ENCODE results near the gene FAM78A.

Gene FAM78A, protein sequence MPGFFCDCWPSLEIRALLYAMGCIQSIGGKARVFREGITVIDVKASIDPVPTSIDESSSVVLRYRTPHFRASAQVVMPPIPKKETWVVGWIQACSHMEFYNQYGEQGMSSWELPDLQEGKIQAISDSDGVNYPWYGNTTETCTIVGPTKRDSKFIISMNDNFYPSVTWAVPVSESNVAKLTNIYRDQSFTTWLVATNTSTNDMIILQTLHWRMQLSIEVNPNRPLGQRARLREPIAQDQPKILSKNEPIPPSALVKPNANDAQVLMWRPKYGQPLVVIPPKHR

GRCh38 chr9:131276094-131276888 lies at the start of gene FAM78A:
TSS of gene FAM78A (minus strand) at chr9:131276510. CDS start at chr9:131276179, 331 bp downstream.
- DNase-seq (ENCODE audit: low spot score): peak; percentile 76

DNA sequence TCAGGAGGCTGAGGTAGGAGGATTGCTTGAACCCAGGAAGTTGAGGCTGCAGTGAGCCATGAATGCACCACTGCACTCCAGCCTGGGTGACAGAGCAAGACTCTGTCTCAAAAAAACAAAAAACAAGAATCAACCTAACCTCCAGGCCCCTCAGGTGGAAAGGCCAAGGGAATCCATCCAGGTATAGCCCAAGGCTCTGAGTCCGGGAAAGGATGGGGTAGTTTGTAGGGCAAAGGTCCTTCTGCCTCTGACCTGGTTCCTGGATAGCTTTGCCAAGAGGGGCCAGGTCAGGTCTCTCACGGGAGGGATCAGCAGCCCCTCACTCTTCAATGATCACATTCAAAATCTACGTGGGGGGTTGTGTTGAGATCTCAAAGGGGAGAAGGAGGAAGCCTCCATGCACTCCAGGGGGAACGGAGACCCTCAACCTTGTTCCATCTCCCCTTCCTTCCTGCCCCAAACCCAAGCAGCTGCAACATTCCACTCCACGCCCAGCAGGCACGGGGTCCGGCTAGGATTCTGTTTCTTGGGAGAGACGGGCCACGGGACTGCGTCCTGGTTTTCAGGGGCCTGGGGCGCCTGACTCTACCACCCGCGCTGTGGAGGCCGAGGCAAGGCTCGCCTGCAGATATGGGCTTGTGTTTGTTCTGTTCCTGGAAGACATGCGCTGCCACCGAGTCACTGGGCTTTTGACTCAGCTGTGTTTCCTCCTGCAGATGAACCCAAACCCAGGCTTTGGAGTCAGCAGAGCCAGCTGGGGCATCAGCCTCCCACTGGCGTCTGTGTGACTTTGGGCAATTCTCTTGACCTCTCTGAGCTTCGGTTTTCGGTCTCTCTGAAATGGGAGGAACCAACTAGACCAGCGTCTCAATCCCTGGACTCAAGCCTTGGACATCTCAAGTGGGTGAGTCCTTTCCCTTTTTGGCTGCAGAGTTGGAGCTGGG lies 48.7 kb upstream of the FAM78A start:
- DNase-seq (ENCODE audit: low spot score): no peak

DNA sequence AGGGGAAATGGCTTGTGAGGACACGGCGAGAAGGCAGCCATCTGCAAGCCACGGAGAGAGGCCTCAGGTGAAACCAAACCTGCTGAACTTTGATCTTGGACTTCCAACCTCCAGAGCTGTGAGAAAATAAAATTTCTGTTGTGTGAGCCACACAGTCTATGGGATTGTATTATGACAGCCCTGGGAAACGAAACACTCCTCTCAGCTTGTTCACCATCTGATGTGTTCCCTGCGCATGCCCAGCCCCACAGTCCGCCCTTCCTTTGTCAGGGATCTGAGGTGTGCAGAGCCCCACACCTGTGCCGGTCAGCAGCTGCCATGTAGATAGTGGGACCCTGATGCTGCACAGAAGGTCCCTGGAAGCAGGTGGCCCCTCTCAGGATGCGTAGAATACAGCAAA lies 47.3 kb upstream of the FAM78A start:
- DNase-seq (ENCODE audit: low spot score): no peak

GRCh38 chr9:131320031-131320685 lies 43.8 kb upstream of the FAM78A start:
- no peak for DNase-seq (ENCODE audit: low spot score)

- no peak for DNase-seq (ENCODE audit: low spot score)
Measured at GRCh38 chr9:131319486-131319885, 43.2 kb upstream of the FAM78A start.

DNA sequence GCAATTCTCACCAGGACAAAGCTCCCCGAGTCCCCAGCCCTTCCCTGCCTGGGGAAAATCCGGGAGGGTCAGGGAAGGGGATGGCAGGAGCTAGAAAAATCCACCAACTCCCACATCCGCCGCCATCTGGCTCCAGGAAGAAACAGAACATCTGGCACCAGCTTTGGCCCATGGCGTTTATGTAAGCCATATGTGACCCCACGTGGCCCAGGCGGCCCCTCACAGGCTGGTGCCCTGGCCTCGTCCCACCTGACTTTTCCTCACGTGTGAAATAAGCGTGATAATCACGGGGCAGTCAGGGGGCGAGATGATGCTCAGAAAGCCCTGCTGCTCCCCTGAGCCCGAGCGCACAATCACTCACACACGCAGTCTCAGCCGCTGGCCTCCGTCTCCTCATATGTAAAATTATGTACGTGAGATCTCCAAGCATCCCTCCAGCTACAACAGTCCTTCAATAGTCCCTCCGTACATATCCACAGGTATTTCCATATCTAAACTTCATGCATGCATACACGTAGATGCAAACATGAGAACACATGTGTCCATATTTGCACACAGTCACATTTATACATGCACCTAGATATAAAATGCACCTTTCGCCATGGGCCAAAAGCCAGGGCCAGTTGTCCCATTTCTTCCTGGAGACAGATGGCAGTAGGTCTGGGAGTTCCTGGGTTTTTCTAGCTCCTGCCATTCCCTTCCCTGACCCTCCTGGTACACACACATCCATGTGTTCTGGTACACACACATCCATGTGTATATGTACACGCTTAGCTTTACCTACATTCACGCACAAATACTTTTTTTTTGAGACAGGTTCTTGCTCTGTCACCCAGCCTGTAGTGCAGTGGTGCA lies 42.1 kb upstream of the FAM78A start:
- DNase-seq (ENCODE audit: low spot score): no peak

GRCh38 chr9:131312822-131313770 lies 36.8 kb upstream of the FAM78A start:
- DNase-seq (ENCODE audit: low spot score): peak; percentile 89

DNA sequence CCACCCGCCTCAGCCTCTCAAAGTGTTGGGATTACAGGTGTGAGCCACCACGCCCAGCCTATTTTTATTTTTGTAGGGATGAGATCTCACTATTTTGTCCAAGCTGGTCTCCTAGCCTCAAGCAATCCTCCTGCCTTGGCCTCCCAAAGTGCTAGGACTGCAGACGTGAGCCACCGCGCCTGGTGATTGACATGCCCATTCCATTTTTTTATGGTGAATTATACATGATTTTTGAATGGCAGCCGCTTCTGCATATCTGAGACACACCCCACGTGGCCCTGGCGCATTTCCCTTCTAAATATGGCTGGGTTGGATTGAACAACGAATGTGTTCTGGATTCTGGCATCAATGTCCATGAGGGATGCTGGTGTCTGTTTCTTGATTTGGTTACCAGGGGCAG lies 35.9 kb upstream of the FAM78A start:
- no peak for DNase-seq (ENCODE audit: low spot score)

- DNase-seq (ENCODE audit: low spot score): no peak
Measured at GRCh38 chr9:131310833-131311554, 34.7 kb upstream of the FAM78A start.

DNA sequence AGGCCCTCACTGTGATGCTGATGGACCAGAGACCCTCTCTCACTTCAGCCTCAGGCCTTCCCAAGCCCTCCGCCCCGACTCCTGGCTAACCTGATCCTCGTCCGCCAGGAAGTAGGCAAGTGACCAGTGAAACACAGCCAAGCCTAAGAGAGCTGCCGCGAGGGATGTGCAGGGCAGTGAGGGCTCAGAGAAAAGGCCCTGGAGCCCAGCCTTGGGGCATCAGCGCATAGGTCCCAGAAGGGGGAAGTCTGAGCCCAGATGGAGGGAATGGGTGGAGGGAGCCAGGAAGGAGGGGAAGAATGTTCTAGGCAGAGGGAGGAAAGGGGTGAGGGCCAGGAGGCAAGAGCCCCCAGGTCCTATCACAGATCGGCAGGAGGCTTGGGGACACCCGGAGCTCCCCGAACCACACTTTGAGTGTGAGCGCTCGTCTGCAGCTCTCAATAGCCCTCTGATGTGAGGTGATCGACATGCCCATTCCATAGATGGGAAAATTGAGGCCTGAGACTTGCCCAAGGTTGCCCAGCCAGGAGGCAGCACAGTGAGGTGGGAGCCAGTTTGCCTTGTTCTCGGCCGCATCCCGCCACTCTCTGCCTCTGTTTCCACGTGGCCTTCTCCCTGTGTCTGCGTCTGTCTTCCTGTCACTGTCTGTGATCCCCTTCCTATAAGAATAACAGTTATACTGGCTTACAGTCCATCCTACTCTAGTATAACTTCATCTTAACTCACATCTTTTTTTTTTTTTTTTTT lies 33.4 kb upstream of the FAM78A start:
- no peak for DNase-seq (ENCODE audit: low spot score)

DNA sequence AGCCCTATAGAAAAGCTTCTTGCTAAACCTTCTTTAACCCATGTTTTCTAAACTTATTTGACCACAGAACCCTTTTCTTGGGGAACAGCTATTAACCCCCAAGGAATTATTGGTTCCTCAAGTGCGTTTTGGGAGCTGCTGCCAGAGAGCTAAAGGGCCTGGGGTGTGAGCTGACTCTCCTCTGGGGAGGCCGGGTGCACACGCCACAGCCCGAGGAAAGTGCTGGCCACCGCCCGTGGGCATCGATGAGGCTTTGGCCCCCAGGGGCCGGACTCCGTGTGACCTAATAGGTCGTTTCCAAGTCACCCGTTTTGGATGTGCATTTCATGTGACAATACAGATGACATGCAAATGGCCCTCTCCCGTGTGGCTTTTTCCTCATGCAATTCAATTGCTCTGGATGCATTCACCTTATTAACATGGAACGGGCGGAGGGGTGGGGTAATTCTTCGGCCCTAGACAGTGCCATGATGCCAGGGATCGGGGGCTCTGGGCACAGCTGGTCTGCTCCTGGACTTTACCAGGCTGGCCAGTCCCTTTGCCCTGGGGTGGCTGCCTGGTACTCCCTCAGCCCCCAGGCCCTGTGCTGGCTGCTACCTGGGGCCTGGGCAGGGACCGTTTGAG lies 32.7 kb upstream of the FAM78A start:
- no peak for DNase-seq (ENCODE audit: low spot score)

DNA sequence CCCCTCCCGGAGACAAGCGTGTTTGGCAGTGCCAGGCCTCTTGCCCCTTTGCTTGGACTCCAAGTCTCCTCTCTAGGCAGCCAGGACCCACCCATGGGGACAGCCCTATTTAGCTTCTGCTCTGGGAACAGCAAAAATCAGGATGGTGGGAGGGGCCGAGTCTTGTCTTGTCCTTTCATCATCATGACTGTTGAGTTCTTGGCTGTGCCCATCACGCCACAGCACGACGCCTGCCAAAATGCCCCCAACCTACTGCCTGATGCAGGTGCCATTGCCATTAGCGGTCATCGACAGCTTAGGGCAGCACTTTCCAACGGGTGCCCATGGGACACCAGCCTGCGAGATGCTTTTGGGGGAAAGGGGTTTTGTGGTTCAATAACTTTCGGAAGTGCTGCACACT lies 32.1 kb upstream of the FAM78A start:
- DNase-seq (ENCODE audit: low spot score): no peak

DNA sequence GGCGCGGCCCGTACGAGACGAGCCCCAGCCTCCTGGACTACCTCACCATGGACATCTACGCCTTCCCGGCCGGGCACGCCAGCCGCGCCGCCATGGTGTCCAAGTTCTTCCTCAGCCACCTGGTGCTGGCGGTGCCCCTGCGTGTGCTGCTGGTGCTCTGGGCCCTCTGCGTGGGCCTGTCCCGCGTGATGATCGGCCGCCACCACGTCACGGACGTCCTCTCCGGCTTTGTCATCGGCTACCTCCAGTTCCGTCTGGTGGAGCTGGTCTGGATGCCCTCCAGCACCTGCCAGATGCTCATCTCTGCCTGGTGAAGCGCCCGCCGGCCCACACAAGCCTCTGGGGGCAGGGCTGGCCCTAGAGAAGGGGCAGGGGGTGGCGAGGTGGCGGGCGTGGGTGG lies 31.7 kb upstream of the FAM78A start:
- DNase-seq (ENCODE audit: low spot score): no peak

GRCh38 chr9:131306397-131307004 lies 30.2 kb upstream of the FAM78A start:
- no peak for DNase-seq (ENCODE audit: low spot score)

DNA sequence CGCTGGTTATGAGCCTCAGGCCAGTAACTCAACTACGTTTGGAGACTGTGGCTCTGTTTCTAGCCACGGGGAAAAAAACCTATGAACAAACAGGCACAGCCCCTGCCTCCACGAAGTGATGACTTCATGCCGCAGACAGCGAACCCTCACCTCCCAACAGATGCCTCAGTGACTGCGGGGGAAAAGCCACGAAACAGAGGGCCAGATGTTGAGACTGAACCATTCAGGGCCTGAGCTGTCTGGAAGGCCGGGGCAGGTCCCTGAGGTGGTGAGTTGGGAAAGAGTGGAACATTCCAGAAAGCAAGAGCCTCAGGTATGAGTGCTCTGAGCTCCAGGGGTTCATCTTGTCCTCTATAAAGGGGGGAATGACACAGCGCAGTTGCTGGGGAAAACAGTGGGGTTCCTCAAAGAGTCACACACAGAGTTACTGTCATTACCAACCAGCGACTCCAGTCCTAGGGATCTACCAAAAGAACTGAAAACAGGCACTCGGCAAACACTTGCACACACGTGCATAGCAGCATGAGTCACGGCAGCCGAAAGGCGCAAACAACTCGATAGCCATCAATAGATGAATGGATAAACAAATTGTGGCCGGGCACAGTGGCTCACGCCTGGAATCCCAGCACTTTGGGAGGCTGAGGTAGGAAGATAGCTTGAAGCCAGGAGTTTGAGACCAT lies 28.5 kb upstream of the FAM78A start:
- no peak for DNase-seq (ENCODE audit: low spot score)

- DNase-seq (ENCODE audit: low spot score): no peak
Measured at GRCh38 chr9:131303381-131304321, 27.3 kb upstream of the FAM78A start.

All from HuH-7 (cell line).